HG02938 (cell line): Measurements from ENCODE around the gene KLHL26.

Experiments used
- ATAC-seq: cut with Tn5 transposase; IDR thresholded peaks from one replicate; pipeline ENCODE4 v1.9.1; 2021; ENCODE audit warnings: mild to moderate bottlenecking, moderate library complexity; ENCODE audit not compliant: unreplicated experiment

KLHL26 gene

DNA sequence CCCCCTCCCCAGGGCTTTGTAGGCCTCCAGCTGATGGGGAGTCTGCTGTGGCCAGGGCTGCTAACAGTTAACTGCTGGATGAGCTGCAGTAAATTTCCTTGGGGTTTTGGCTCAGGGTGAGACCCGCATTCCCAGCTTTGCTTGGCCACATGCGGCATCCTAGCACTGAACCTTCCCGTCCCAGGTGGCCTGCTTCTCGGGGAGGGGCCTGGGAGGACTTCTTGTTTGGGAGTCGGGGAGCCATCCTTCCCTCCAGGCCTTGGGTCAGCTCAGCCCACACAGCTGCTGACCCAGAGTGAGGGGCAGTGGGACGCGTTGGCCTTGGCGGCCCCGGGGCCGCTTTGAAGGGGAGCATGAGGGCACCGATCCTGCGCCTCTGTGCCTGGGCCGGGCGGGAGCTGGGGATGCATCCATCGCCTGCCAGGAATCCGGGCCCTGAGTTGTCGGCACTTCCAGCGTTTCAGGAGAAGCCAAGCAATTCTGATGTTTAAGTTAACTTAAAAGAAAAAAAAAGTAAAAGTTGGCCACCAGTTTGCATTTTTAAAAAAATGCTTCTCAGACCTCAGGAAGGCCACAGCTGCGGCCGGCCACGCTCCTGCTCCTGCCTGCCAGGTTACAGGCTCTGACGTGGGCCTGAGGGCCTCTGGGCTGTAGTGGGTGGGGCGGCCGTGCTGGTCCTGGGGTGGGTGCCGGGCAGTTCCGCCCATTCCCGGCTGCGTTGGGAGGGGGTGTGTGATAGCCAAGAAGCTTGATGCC is 74.3 kb downstream of the KLHL26 start:
- no peak for ATAC-seq

- ATAC-seq, result no peak
Observed at GRCh38 chr19:18711893-18712292, 75.1 kb downstream of the KLHL26 start.

DNA sequence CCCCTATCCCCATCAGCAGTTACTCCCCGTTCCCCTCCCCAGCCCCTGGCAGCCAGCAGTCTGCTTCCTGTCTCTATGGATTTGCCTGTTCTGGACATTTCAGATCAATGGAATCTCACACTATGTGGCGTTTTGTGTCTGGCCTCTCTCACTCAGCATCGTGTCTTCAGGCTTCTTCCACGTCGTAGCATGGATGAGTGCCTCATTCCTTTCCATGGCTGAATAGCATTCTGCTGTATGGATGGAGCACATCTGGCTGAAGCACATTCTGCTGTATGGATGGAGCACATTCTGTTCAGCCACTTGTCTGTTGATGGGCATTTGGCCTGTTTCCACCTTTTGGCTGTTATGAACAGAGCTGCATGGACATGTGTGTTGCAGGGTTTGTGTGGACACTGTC is 76.2 kb downstream of the KLHL26 start:
- ATAC-seq, result no peak

GRCh38 chr19:18713550-18714117 is 76.8 kb downstream of the KLHL26 start:
- ATAC-seq, result no peak

- ATAC-seq, result no peak
Observed at GRCh38 chr19:18715416-18715815, 78.6 kb downstream of the KLHL26 start.

- no peak for ATAC-seq
Observed at GRCh38 chr19:18716857-18717256, 80.0 kb downstream of the KLHL26 start.

DNA sequence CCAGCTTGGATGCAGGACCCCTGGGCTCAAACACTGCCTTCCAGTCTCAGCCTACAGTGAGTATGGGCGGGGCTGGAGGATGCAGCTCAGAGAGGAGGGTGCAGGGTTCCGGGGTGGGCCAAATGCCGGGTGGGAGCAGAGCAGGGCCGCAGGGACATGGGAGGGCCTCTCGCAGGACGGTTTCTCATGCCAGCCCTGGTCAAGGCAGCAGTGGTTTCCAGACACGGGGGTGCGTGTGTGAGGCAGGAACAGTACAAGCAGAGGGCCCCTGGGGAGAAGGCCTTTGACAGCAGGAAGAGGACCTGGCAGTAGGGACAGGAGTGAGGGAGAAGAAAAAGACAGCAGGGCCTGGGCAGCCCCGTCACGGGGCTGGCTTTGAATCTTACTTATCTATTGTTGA is 80.8 kb downstream of the KLHL26 start:
- no peak for ATAC-seq

GRCh38 chr19:18718015-18718526 is 81.2 kb downstream of the KLHL26 start:
- ATAC-seq, result no peak

- ATAC-seq, result no peak
Observed at GRCh38 chr19:18718846-18719458, 82.1 kb downstream of the KLHL26 start.

DNA sequence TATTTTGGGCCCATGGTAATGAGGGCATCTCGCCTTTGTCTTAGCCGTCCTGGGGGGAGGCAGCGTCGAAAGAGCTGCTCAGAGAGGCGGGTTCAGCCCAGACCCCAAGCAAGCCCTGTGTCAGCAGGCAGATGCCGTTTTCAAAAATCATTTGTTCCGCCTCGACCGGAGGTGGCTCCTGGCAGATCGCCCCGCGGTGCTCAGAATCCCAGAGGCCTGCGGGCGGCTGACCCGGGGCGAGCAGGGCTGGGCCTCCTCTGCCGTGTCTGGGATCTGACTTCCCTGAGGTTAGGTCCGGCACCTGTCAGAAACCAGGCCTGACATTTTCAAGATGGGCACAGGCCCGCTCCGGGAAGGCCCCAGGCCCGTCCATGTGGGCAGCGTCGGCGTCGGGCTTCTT is 82.7 kb downstream of the KLHL26 start:
- ATAC-seq, result no peak
